ENCODE data around the gene USP6NL.

DNA sequence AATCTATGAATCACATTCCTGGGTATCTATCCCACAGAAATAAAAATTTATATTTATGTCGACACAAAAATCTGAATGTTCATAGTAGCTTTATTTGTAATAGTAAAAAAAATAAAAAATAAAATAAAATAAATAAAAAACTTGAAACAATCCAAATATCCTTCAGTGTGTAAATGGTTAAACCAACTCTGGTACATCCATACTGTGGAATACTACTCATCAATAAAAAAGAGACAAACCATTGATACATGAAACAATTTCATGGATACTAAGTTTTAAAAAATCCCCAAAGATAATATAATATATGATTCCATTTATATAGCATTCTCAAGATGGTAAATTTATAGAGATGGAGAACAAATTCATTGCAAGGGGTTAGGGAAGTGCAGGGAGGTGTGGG, 48.6 kb downstream of the USP6NL start:
- TF ChIP-seq POLR2AphosphoS5 (IDR thresholded peaks at IDR 0.05; ENCODE audit: low read depth): no peak
- TF ChIP-seq, protein P1, sequence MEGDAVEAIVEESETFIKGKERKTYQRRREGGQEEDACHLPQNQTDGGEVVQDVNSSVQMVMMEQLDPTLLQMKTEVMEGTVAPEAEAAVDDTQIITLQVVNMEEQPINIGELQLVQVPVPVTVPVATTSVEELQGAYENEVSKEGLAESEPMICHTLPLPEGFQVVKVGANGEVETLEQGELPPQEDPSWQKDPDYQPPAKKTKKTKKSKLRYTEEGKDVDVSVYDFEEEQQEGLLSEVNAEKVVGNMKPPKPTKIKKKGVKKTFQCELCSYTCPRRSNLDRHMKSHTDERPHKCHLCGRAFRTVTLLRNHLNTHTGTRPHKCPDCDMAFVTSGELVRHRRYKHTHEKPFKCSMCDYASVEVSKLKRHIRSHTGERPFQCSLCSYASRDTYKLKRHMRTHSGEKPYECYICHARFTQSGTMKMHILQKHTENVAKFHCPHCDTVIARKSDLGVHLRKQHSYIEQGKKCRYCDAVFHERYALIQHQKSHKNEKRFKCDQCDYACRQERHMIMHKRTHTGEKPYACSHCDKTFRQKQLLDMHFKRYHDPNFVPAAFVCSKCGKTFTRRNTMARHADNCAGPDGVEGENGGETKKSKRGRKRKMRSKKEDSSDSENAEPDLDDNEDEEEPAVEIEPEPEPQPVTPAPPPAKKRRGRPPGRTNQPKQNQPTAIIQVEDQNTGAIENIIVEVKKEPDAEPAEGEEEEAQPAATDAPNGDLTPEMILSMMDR (IDR thresholded peaks at IDR 0.05; ENCODE audit: insufficient read depth, low read length): no peak

Measured in HL-60 (cell line).